ENCODE measurements around the gene ZBTB38.

Gene ZBTB38

DNA sequence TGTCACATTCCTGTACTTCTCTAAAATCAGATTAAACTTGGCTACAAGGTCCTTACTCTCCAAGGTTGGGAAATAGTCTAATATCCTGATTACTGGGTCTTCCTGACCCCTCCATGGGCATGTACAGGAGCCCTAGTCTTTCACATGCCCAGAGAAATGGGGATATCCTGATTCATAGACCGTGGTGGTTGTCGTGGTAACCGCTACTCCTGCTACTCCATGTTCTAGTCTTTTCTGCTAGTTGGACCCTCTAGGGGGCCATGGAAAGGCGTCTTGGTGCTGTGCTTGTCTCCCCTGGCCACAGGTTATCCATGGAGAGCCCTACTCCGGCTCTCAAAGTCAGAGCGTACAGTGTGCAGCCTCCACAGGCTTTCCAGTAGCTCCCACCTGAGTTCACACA is 13.1 kb upstream of the ZBTB38 start:
- no peak for DNase-seq
- no peaks in the 10 kb centered on the region for H3K4me1 ChIP-seq
- intact Hi-C loops (cut with DNase I; ENCODE audit: low total_unique reads) = loop anchor here (5.0 kb wide), 1 partner anchor 43 kb away; no protein-coding TSS in a partner anchor

DNA sequence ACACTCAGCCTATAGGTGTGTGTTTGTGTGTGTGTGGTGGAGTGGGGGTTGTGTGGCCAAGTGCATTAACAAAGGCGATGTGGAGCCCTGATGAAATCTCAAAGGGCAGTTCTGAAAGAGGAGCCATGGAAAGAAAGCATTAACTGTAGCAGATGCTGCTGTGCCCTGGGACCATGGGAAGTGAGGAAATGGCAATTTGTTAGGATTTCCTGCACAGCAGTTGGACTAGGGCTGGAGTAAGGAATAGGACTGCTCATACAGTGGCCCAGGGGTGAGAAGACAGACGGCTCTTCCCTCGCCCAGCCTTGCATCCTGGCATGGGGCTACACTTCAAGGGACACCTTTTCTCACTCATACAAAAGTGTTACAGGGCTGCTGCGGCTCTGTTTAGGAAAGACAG is 12.3 kb upstream of the ZBTB38 start:
- H3K27ac ChIP-seq = no peak overlapping the region
- H3K9me3 ChIP-seq = no peaks in the 10 kb centered on the region
- H3K36me3 ChIP-seq = no peaks in the 10 kb centered on the region
- peaks cover 0 to 5% (median 3%) of the 10 kb centered on the region in 4 donors for H3K4me1 ChIP-seq
- intact Hi-C loops (cut with DNase I; ENCODE audit: low total_unique reads) = loop anchor here (5.0 kb wide), 1 partner anchor 44 kb away; no protein-coding TSS in a partner anchor
- no peak for TF ChIP-seq CTCF (IDR thresholded peaks at IDR 0.05)
- no peaks in the 10 kb centered on the region for H3K27me3 ChIP-seq
- no peak for DNase-seq
- H3K4me3 ChIP-seq = no peak overlapping the region

More for the DNA sequence above, 13.1 kb upstream of the ZBTB38 start:
- Histone ChIP-seq H3K27ac (no peak overlapping the region), H3K36me3 (no peaks in the 10 kb centered on the region), H3K9me3 (no peaks in the 10 kb centered on the region), H3K27me3 (no peaks in the 10 kb centered on the region), H3K4me3 (no peak overlapping the region)
- no peak for TF ChIP-seq CTCF (IDR thresholded peaks at IDR 0.05)

GRCh38 chr3:141360888-141361598 is 7.3 kb upstream of the ZBTB38 start:
- Histone ChIP-seq H3K4me1 (peaks cover 0 to 15% (median 13%) of the 10 kb centered on the region in 4 donors), H3K27ac (peak overlapping the region; percentile 71 to 76), H3K36me3 (no peaks in the 10 kb centered on the region), H3K9me3 (no peaks in the 10 kb centered on the region), H3K4me3 (peak overlapping the region in 1 of 2 donors; percentile 9), H3K27me3 (no peaks in the 10 kb centered on the region)
- intact Hi-C loops (cut with DNase I; ENCODE audit: low total_unique reads) = no loop called here
- peak; percentile 85 to 89 for TF ChIP-seq CTCF (IDR thresholded peaks at IDR 0.05)
- no peak for DNase-seq

- H3K36me3 ChIP-seq = no peaks in the 10 kb centered on the region
- H3K27me3 ChIP-seq = no peaks in the 10 kb centered on the region
- TF ChIP-seq CTCF (IDR thresholded peaks at IDR 0.05) = no peak
- H3K9me3 ChIP-seq = no peaks in the 10 kb centered on the region
- no peak for DNase-seq
- intact Hi-C loops (cut with DNase I; ENCODE audit: low total_unique reads) = no loop called here
- no peak overlapping the region for H3K4me3 ChIP-seq
- H3K27ac ChIP-seq = peak overlapping the region; percentile 71 to 76
- H3K4me1 ChIP-seq = peaks cover 4 to 32% (median 30%) of the 10 kb centered on the region in 4 donors
Measured at GRCh38 chr3:141362736-141363135, 5.6 kb upstream of the ZBTB38 start.

GRCh38 chr3:141365201-141365600 is 3.1 kb upstream of the ZBTB38 start:
- intact Hi-C loops (cut with DNase I; ENCODE audit: low total_unique reads) = loop anchor here (2.0 kb wide), 1 partner anchor 84 kb away; no protein-coding TSS in a partner anchor

More at GRCh38 chr3:141365201-141365600, 3.1 kb upstream of the ZBTB38 start:
- TF ChIP-seq CTCF (IDR thresholded peaks at IDR 0.05) = no peak
- no peaks in the 10 kb centered on the region for H3K36me3 ChIP-seq
- H3K4me1 ChIP-seq = peaks cover 4 to 50% (median 41%) of the 10 kb centered on the region in 4 donors
- H3K4me3 ChIP-seq = no peak overlapping the region
- no peaks in the 10 kb centered on the region for H3K27me3 ChIP-seq
- DNase-seq = no peak
- no peaks in the 10 kb centered on the region for H3K9me3 ChIP-seq
- H3K27ac ChIP-seq = peak overlapping the region; percentile 85 to 96
